Spleen (tissue), 11 donors: ENCODE measurements around the gene CDYL2. TPM values are rescaled to one million over a fixed set of nuclear protein-coding genes. Genes with fewer than 3 reads are reported as not detected.

Source experiments
- DNase-seq: peaks from one replicate; pipeline ENCODE4 v3.0.0-alpha.2; 2020
- H3K27ac ChIP-seq, 8 donors: fragments of 200-600 bp; sonication (generic) in 7 of 8; 1 replicate in 4 of 8; 2 replicates in 4 of 8; pipeline versions ENCODE4 v1.5.0 to v1.8.0; 2016 to 2021; ENCODE audit warnings: inconsistent platforms in 4 of 8, mild to moderate bottlenecking in 4 of 8, moderate library complexity in 1 of 8
- H3K27me3 ChIP-seq, 7 donors: fragments of 200-600 bp; sonication (generic) in 6 of 7; replicated peaks in 1 of 7; 1 replicate in 4 of 7; 2 replicates in 3 of 7; pipeline versions ENCODE4 v1.5.0 to v1.8.0; 2016 to 2021; ENCODE audit warnings: inconsistent platforms in 3 of 7, mild to moderate bottlenecking in 1 of 7
- H3K36me3 ChIP-seq, 6 donors: fragments of 200-600 bp; sonication (generic) in 5 of 6; 1 replicate in 4 of 6; 2 replicates in 2 of 6; pipeline versions ENCODE4 v1.5.0 to v1.8.0; 2016 to 2021; ENCODE audit warnings: inconsistent platforms in 2 of 6
- H3K4me1 ChIP-seq, 6 donors: fragments of 200-600 bp; sonication (generic) in 5 of 6; 1 replicate in 3 of 6; 2 replicates in 3 of 6; pipeline versions ENCODE4 v1.5.0 to v1.8.0; 2016 to 2021; ENCODE audit warnings: inconsistent platforms in 3 of 6
- H3K4me3 ChIP-seq, 8 donors: fragments of 200-600 bp; sonication (generic) in 7 of 8; 1 replicate in 4 of 8; 2 replicates in 4 of 8; pipeline versions ENCODE4 v1.5.0 to v1.8.0; 2016 to 2021; ENCODE audit warnings: inconsistent platforms in 4 of 8, mild to moderate bottlenecking in 4 of 8, moderate library complexity in 2 of 8
- H3K9me3 ChIP-seq, 8 donors: fragments of 200-600 bp; sonication (generic) in 7 of 8; 1 replicate in 4 of 8; 2 replicates in 4 of 8; pipeline versions ENCODE4 v1.5.0 to v1.8.0; 2016 to 2021; ENCODE audit warnings: inconsistent platforms in 4 of 8
- POLR2A ChIP-seq, 3 donors: fragments of 450-650 bp; IDR thresholded peaks; one replicate each; pipeline ENCODE4 v1.5.1; 2017; ENCODE audit warnings: antibody characterized with exemption in 3 of 3, mild to moderate bottlenecking in 1 of 3
- POLR2AphosphoS5 ChIP-seq, 3 donors: sonication (generic); formaldehyde crosslinking; IDR thresholded peaks; one replicate each; pipeline ENCODE4 v1.5.1; 2017; ENCODE audit warnings: antibody characterized with exemption in 3 of 3
- WGBS, 5 donors: extraction: QIAGEN DNeasy Blood & Tissue Kit in 3 of 5; methylation state at CpG; one replicate each; pipeline versions ENCODE4 v1.1.5 to v1.1.7; 2013 to 2018; 5-methylcytosine and 5-hydroxymethylcytosine counted together
- intact Hi-C: fragments of 100-400 bp; cut with DNase I; formaldehyde crosslinking; loops from one replicate; pipeline ENCODE4 v1.15.0; 2023; ENCODE audit warnings: low total_unique reads
- polyA plus RNA-seq, 3 donors: library from polyadenylated mRNA; stranded (reverse); fragments of 200-250 nt; gene quantifications; one replicate each; pipeline ENCODE4 v1.2.1, GENCODE V29; 2013
- total RNA-seq, 7 donors: library from RNA; depleted of rRNA in 3 of 7; stranded (reverse); fragments of >200 nt in 3 of 7; fragmentation: NEBNext Ultra II Directional in 4 of 7; extraction: Animal tissue kit (Norgen Biotek cat#: 25700) in 4 of 7; gene quantifications; one replicate each; pipeline versions ENCODE4 v1.1.0 to v1.2.1, GENCODE V29; 2016 to 2021
- TF ChIP-seq, protein P1 (sequence below), 11 experiments: fragments of 200-600 bp in 7 of 11; fragments of 450-650 bp in 4 of 11; sonication (generic) in 4 of 11; IDR thresholded peaks in 8 of 11; conservative IDR thresholded peaks in 3 of 11; 1 replicate in 7 of 11; 2 replicates in 4 of 11; pipeline versions ENCODE4 v1.4.0 to v1.8.0; 2016 to 2021; ENCODE audit warnings: antibody characterized with exemption in 11 of 11, inconsistent platforms in 4 of 11, mild to moderate bottlenecking in 1 of 11
- donor health status: healthy with polysubstance abuse.
- donor health status: DM: no; HTN: no; CAD: no; lungs with moderate emphysema.
- donor health status: DM: no; HTN: no; CAD: no.
- donor health status: Bipolar disorder and iron deficiency.
- donor health status: healthy.
- donor health status: DM: no; HTN: no; CAD: no.
- donor health status: DM: yes; HTN: yes; CAD: no.

CDYL2 gene
- total and polyA plus RNA-seq, 10 donors, result 1.4 to 28.3 (median 12.5) TPM

DNA sequence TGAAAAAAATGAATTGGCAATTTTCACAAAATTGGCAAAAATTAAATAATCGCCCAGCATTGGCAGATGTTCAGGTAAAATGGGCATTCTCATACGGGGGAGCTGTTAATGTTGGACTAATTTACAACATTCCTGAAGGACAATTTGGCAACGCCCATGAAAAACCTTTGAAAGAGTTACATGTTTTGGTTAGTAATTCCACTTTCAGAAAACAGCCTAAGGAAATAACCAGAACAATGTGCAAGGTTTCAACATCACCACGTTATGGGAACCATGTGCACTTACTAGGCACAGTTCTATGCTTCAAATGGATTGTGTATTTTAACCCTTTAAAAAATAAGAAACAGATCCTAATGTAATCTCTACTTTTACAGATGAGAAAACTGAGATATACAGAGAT lies 62.7 kb downstream of the CDYL2 start:
- TF ChIP-seq, protein P1, sequence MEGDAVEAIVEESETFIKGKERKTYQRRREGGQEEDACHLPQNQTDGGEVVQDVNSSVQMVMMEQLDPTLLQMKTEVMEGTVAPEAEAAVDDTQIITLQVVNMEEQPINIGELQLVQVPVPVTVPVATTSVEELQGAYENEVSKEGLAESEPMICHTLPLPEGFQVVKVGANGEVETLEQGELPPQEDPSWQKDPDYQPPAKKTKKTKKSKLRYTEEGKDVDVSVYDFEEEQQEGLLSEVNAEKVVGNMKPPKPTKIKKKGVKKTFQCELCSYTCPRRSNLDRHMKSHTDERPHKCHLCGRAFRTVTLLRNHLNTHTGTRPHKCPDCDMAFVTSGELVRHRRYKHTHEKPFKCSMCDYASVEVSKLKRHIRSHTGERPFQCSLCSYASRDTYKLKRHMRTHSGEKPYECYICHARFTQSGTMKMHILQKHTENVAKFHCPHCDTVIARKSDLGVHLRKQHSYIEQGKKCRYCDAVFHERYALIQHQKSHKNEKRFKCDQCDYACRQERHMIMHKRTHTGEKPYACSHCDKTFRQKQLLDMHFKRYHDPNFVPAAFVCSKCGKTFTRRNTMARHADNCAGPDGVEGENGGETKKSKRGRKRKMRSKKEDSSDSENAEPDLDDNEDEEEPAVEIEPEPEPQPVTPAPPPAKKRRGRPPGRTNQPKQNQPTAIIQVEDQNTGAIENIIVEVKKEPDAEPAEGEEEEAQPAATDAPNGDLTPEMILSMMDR (IDR thresholded peaks at IDR 0.05 in 8 of 11, conservative IDR thresholded peaks at IDR 0.05 in 3 of 11), result no peak
- no peak for TF ChIP-seq POLR2AphosphoS5 (IDR thresholded peaks at IDR 0.05)
- TF ChIP-seq POLR2A (IDR thresholded peaks at IDR 0.05), result no peak
- H3K27ac ChIP-seq, result no peak overlapping the region
- peaks cover 0 to 18% (median 4%) of the 10 kb centered on the region in 6 donors for H3K4me1 ChIP-seq
- no peak for DNase-seq
- H3K9me3 ChIP-seq, result peaks cover 0 to 32% (median 23%) of the 10 kb centered on the region in 8 donors
- intact Hi-C loops, result no loop called here
- 81 to 89% (median 85%) methylated on average over 4 of the region's 4 CpGs for WGBS, 5 donors
- H3K27me3 ChIP-seq, result no peaks in the 10 kb centered on the region
- H3K36me3 ChIP-seq, result peaks cover 0 to 19% (median 0%) of the 10 kb centered on the region in 6 donors
- no peak overlapping the region for H3K4me3 ChIP-seq

DNA sequence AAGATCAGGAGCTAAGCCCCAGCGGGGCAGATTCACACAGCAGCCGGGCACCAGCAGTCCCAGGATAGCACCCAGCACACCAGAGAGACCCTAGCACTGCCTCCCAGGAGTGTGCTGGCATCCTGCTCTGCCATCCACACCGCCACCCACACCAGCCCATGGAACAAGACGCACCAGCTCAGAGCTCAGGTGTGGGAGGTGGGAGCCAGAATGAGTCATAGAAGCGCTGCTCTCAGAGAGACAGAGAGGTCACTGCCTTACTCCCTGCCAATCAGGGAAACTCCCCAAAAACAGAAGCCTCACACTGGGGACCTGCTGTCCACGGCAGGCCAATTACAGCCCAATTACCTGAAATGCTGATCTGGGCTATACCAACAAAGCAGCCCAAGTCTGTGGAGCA lies 64.9 kb downstream of the CDYL2 start:
- H3K36me3 ChIP-seq, result peaks cover 0 to 20% (median 0%) of the 10 kb centered on the region in 6 donors
- no peaks in the 10 kb centered on the region for H3K27me3 ChIP-seq
- no peak for TF ChIP-seq POLR2A (IDR thresholded peaks at IDR 0.05)
- TF ChIP-seq, protein P1 (IDR thresholded peaks at IDR 0.05 in 8 of 11, conservative IDR thresholded peaks at IDR 0.05 in 3 of 11), result no peak
- no peak for TF ChIP-seq POLR2AphosphoS5 (IDR thresholded peaks at IDR 0.05)
- intact Hi-C loops, result no loop called here
- 81 to 97% (median 86%) methylated on average over 6 of the region's 6 CpGs for WGBS, 5 donors
- no peak for DNase-seq
- H3K27ac ChIP-seq, result no peak overlapping the region
- no peak overlapping the region for H3K4me3 ChIP-seq
- H3K9me3 ChIP-seq, result peaks cover 0 to 32% (median 23%) of the 10 kb centered on the region in 8 donors
- H3K4me1 ChIP-seq, result peaks cover 0 to 7% (median 0%) of the 10 kb centered on the region in 6 donors

DNA sequence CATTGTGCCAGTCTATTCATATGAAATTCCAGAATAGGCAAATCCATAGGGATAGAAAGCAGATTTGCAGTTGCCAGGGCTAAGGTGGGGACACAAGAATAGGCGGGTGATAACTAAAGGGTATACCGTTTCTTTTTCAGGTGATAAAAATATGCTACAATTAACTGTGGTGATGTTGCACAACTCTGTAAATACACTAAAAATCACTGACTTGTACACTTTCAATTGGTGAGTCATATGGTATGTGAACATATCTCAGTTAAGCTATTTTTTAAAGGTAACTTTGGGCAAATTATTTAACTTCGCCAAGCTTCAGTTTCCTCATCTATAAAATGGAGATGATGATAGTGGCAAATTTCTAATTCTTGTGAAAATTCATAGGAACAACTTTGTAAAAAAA lies 65.9 kb downstream of the CDYL2 start:
- no peaks in the 10 kb centered on the region for H3K27me3 ChIP-seq
- H3K36me3 ChIP-seq, result peaks cover 0 to 20% (median 0%) of the 10 kb centered on the region in 6 donors
- intact Hi-C loops, result no loop called here
- TF ChIP-seq POLR2AphosphoS5 (IDR thresholded peaks at IDR 0.05) (no peak), POLR2A (IDR thresholded peaks at IDR 0.05) (no peak)
- TF ChIP-seq, protein P1 (IDR thresholded peaks at IDR 0.05 in 8 of 11, conservative IDR thresholded peaks at IDR 0.05 in 3 of 11), result no peak
- peaks cover 0 to 32% (median 23%) of the 10 kb centered on the region in 8 donors for H3K9me3 ChIP-seq
- H3K4me1 ChIP-seq, result no peaks in the 10 kb centered on the region
- WGBS, 5 donors, result 89 to 94% (median 92%) methylated on average over 3 of the region's 3 CpGs
- no peak overlapping the region for H3K27ac ChIP-seq
- H3K4me3 ChIP-seq, result no peak overlapping the region
- no peak for DNase-seq

DNA sequence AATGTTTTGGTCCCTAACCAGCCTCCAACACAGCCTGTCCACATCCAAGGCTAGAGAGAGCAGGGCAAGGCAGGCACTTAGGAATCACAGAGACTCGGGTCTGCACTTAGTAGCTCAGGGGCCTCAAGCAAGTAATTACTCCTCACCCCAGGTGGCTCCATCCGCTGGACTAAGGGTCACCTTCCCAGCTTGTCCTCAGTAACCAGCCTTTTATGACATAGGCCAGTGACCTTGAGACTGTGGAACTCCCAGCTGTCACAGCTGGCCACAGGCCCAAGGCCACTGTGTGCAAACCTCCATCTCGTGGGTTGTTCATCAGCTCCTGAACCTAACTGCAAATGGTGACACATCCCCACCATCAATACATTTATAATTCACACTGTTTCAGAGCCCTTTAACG lies 68.6 kb downstream of the CDYL2 start:
- no peak for DNase-seq
- WGBS, 5 donors, result 60 to 88% (median 83%) methylated on average over 4 of the region's 4 CpGs

More for the DNA sequence above, 68.6 kb downstream of the CDYL2 start:
- intact Hi-C loops, result no loop called here
- Histone ChIP-seq H3K27me3 (no peaks in the 10 kb centered on the region), H3K9me3 (peaks cover 0 to 42% (median 36%) of the 10 kb centered on the region in 8 donors), H3K27ac (no peak overlapping the region), H3K4me3 (no peak overlapping the region), H3K36me3 (peaks cover 0 to 10% (median 0%) of the 10 kb centered on the region in 6 donors), H3K4me1 (no peaks in the 10 kb centered on the region)
- TF ChIP-seq POLR2AphosphoS5 (IDR thresholded peaks at IDR 0.05), result no peak
- TF ChIP-seq, protein P1 (IDR thresholded peaks at IDR 0.05 in 8 of 11, conservative IDR thresholded peaks at IDR 0.05 in 3 of 11), result no peak
- no peak for TF ChIP-seq POLR2A (IDR thresholded peaks at IDR 0.05)
